Islet precursor cell (in vitro differentiated cells): Measurements from ENCODE around the gene PDE4D.

Experiments
- DNase-seq: peaks from one replicate; pipeline ENCODE4 v3.0.0-alpha.2; 2018

PDE4D gene

DNA sequence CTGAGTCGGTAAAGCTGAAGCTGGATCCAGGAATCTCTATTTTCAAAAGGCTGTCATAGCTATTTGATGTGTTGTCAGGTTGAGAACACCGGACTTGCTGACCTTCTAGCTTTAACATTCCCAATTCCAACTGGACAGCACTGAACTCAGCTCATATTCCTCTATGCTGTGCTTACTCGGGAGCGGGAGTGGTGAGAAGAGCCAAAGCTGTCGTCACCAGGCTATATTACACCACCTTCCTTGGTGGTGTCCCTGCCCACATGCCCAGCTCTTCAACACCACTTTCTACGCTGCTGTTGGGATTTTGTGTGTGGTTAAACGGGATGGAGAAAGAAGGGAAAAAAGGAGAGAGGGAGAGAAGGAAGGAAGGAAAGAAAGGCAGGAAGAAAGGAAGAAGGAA, 657.1 kb downstream of the PDE4D start:
- no peak for DNase-seq

DNA sequence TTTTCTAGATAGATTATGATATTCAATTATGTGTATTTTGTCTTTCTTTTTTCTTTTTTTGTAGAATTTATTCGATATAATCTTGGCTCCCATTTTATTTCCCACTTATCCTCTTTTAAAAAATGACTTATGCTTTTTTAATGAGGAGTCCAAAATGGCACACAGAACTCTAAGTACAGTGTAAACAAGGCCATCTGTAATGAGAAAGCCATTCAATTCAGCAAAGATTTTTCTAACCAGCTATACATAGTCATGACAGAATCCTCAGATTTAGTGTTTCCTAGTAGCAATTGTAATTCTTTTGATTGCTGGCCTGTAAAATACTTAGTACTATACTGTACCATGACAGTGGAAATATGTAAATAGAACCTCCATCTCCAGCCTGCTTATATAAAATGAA, 659.3 kb downstream of the PDE4D start:
- no peak for DNase-seq

DNA sequence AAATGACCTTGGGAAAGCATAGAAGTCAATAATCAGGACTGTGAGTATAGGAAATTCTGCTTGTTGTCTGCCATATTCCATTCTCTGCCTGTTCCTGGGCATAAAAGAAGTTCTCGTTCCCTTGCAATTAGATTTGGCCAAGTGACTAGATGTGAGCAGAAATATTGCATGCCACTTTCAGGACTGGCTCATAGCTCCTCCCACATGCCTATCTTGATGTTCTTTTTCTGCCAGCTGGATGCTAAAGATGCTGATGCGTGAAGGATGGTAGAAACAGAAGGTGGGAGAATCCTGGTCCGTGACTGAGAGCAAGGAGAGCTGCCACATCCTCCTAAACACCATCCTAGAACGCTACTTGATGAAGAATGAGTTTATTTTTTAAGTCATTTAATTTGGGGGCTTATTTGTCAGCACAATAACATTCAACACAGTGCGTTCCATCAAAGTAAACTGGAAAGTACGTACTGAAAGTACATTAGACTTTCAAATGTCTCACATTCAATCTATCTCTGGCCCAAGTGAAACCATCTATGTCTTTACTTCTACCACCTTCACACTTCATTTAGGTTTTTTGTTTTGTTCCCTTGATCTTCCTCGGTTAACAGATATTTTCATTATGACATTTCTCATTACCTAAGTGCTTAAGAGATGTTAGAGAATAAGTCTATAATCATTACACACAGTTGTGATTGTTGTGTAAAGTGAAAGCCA, 662.1 kb downstream of the PDE4D start:
- DNase-seq: no peak

DNA sequence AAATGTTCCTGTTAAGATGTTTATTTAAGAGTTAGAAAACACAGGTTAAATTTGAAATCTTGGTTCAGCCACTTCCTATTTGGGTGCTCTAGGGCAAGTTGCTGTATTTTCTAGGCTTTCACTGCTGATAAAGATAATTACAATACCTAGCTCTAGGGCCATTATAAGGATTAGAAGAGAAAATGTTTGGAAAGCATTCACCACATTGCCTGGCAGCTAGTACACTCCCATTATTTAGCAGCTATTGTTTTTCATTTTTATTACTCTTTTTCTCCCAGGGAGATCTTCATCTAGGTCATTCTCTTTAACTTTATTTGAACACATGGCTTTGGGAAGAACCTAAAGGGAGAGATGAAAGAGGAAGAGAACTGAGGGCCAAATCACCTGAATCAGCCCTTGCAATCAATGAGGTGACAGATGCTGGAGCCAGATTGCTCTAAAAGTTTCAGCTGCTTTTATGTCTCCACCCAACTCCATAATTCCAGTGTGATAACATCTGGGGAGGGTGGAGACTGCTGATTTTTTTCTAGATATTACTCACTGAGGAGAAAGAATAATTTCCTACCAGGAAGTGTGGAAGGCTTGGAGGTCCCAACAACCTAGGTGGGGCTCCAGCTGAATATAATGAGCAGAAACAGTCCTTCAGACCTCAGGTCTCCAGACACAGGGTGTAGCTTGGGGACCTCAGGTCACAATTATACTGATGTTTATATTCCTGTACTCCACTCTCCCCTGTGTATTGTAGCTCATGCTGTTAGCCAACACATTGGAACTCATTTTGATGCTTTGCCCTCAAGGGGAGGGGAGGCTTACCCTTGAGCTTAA, 670.6 kb downstream of the PDE4D start:
- DNase-seq: no peak

DNA sequence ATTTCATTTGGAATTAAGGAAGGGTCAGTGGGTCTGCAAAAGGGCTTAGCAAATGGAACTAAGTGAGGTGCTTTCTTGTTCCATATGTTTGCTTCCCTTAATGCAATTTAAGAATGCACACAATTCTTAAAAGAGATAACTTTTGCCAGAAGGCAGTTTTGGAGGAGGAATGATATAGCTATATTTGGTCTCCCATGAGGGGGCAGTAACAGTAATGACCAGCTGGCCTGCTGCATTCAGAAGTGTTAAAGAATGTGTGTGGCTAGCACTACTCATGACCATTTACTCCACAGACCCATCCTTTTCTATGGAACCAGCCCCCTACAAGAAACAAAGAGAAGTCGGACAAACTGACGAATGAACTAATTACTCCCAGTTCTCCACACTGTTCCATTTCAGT, 671.8 kb downstream of the PDE4D start:
- DNase-seq: no peak

DNA sequence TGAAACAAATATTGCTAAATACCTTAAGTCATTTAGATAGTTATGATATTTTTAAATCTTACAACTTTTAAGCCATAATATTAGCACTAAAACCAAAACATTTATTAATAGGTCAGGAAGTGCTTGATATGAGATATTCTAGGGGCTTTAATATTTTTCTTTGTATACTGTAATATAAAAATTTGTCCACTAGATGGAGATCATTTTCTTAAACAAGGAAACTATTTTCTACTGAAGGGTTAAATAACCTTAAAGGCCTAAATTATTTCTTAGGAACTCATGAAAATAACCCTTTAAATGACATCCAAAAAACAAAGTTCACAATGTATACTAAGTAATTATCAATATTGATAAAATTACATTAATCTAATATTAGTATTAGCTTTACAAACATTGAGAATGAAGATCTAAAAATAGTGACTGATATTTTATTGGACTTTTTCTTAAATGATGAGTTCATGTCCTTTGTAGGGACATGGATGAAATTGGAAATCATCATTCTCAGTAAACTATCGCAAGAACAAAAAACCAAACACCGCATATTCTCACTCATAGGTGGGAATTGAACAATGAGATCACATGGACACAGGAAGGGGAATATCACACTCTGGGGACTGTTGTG, 675.0 kb downstream of the PDE4D start:
- DNase-seq: no peak

DNA sequence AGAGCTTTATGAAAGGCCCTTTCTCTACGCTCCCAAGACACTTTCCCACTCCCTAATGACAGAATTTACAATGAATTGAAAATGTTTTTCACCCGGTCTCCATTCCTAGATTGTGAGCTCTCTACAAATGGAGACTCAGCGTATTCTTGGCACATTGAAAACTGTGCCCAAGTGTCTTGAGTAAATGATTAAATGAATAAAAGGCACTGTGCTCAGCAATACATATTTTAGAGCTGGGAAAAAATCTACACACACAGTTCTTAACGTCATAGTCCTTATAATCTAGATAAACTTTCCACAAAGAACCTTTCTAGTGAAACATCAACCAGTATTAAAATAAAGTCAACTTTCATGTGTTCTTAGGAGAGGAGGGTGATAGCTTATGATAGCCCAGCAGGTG, 676.7 kb downstream of the PDE4D start:
- no peak for DNase-seq

DNA sequence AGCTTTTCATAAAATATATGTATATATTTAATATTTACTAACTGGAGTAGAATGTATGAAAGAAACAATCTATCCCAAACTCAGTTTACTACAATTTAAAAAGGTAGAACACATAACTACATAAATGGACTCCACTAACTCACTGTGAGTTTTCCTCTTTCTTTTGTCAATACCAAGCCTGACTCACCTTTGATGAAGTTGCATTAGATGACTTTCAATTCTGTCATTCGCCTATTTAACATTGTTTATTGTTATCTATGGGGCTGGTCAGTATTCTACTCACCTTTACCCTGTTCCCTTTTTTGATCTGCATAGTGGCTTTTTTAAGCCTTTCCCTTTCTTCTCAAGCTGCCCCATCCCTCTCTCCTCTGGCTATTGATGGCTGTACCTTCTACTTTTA, 680.9 kb downstream of the PDE4D start:
- no peak for DNase-seq

DNA sequence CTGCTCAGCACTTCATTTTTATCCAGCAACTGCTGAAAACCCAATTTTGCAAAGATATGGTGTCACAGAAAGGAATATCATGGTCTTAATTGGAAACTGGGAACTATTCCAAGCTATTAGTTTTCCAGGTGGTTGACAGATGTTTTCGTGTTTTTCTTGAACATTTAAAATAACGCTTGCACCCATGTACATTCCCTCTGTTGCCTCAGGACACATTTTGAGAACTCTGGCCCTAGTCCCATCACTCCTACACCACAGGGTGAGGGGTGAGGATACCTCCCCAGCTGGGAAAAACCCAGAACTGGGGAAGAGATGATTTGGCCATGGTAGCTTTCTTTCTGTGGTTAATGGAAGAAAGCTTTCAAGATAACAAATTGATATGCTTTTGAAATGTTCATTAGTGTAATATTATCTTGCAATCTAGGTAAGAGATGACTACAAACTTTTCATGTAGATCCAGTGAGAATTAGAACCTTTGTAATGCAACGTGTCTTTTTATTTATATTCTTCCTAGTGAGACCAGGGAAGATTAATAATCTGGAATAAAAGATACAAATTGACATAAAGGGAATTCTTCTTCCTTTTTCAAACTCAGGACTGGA, 683.7 kb downstream of the PDE4D start:
- DNase-seq: no peak

DNA sequence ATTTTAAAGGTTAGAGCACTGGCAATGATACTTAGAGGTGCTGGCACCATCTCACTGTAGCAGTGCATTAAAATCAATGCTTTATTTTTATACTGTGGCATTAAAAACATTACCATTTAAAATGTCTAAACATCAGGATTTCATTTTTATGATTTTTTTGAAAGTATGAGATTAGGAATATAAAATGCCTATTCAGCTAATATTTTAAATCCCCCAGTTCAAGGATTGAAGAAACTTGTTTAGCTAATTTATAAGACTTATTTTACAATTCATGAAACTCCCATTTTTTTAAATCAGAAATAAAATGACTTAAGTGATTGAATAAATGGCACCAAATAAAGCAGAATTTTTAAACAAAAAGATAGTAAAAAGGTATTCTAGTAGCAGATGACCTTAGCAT, 685.1 kb downstream of the PDE4D start:
- DNase-seq: no peak

DNA sequence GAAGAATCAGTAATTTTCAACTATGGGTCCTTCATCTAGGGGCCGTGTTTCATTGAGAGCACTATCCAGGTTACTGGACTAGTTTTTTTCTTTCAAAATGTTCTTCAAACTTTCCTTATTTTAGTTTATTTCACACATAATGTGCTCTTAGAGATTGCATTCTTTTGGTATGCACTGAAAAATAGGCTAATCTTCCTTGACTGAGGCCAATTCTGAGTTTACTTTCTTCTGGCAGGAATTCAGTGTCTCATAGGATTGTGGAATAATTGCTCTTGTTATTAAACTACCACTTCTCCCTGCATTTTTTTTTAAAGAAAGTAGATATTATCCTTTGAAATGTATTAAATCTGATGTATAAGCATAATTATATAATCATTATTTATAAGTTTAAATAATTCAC, 686.1 kb downstream of the PDE4D start:
- DNase-seq: no peak

DNA sequence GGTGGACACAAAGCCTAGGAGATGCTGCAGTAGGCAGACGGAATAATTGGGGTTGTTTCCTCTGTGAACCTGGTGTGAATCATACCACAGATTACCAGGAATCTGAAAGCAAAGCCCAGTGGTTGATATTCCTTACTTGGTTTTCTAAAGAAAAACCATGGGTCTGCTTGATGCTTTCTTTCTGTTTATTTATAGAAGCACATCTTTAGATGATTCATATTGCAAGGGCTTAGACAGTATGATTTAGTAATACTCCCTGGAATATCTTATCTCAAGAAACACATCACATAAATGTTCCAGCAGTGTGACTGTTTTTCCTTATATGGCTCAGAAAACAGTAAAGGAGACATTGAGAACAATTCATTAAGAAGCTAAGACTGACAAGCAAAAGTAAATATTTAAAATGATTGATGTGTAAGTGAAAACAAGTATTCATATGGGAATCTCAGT, 687.4 kb downstream of the PDE4D start:
- DNase-seq: no peak

DNA sequence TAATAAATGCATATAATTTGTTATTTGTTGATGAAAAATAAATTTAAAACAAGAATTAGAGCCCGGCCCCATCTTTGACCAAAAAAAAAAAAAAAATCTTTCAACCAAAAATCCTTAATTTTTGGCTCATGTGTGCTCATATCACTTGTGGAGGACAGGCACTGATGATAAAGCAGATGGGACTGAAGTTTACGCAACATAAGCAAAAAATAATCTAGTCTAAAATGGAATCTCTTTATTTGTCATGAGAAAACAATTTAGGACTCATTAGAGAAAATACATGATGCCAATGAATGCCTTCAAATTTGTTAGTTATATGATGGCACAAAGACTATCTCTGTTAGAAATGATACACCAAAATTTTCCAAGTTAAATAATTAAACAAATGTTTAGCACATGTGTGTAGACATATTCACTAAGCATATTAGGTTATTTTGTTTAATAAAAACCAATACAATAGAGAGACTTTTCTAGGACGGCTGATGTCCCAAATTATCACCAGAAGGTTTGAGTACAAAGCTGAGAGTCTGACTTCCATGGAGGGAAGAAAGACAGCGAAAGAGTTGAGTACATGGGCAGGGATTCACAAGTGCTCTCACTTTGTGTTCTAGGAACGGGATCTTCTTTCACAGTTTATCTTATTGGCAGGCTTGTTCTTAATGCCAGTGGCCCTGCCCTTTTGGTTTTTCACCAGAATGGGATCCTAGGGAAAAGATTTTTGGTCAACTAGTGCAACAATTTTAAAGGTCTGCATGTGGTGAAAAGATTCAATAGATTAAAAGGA, 689.2 kb downstream of the PDE4D start:
- no peak for DNase-seq

DNA sequence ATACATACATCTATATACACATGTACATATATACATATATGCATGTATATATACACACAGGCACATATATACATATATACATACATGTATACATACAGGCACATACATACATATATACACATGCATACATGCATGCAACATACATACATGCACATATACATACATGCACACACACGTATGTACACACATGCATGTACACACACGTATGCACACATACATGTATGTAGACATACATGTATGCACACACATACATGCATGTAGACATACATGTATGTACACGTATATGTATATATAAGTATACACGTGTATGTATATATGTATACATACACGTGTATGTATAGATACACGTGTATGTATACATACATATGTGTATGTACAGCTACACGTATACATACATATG, 693.7 kb downstream of the PDE4D start:
- no peak for DNase-seq

DNA sequence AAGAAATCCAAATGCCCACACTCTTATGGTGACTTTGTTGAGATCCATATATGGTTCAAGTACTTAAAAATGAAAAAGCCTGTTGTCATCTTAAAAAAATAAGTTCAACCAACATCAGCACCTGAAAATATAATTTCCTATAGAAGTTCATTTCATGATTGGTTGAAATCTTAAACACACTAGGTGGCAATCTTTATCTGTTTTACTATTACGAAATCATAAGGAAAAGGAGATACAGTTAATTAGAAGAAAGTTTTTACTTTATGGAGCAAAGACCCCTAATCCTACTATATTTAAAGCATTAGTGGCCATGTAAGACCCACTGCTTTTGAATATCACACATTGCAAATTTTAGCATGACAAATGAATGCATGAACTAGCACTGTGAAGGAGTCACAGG, 694.7 kb downstream of the PDE4D start:
- no peak for DNase-seq

DNA sequence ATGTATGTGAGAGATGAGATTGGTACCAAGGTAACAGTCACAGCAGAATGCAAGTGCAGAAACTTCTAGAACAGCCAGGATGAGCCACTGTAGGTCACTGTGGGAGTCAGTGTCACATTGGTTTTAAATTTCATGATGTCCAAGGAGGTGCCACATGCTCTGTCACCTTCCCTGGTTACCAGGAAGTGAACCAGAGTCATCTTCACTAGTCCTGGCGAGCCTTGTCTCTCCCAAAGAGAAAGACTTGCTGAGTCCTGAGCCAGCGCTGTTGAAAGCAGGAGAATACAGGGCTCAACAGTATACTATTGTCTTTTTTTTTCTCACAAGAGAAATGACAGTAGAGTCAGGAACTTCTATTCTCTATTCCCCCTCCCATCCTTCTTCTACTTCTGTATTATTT, 695.2 kb downstream of the PDE4D start:
- DNase-seq: no peak

DNA sequence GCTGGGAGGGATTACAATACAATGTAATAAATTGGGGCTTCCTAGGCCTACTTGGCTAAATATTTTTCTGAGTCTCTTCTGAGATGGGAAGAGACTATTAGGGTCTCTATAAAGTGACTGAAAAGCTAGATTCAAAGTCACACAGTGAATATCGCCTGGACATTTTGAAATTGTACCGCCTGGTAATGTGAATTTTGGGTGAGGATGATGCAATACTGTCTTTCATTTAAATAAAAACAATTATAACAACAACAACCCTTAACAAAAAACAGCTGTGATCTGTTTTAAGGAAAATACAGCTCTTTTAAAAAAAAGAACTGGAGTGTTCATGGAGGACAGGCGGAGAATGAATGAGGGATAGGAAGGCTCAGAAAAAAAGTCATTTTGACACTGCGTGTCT, 695.6 kb downstream of the PDE4D start:
- no peak for DNase-seq

DNA sequence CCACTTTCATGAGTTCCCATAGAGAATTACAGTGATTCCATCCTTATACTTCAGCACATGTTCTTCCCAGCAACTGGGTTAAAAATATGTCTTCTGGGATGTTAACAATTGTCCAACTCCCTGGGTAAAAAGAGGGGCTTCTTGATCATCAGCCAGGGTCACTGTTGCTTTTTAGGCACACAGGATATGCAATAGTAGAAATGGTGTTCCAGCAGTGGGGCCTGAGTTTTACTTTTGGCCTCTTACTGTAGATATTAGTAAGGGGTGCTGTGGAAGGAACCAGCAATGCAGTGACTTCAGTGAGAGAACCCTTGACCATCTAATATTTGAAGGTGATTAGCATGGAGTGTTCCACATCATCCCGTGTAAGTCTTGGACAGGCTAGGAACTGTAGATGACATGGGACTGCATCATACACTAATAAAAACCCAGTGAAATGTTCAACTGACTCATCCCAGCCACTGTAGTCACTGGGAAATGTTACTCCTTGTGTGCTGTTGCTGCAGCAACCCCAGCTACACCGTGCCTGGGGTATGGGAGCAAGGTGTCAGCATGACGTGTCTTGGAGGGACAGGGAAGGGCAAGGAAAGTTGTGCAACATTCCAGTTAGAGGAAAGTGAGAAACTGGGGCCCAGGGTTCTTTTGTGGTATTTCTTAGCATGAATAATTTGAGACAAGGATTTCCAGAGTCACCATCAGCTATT, 699.8 kb downstream of the PDE4D start:
- DNase-seq: peak; percentile 59

DNA sequence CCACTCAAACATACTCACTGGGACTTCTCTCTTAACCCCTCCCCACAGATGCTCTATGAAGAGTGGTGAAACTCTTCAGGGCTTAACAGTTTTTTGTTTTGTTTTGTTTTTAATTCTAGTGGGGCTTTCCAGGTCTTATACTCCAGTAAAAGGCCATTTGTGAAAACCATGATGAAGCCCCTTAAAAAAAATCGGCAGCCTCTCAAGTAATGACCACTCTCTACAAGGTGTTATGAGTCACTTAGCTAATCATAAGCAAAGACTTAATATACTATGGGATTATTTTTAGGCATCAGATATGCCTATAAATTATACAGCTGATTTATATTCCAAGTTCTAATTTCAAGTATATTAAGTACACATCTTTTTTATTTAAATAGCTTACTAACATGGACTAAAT, 702.8 kb downstream of the PDE4D start:
- DNase-seq: no peak

DNA sequence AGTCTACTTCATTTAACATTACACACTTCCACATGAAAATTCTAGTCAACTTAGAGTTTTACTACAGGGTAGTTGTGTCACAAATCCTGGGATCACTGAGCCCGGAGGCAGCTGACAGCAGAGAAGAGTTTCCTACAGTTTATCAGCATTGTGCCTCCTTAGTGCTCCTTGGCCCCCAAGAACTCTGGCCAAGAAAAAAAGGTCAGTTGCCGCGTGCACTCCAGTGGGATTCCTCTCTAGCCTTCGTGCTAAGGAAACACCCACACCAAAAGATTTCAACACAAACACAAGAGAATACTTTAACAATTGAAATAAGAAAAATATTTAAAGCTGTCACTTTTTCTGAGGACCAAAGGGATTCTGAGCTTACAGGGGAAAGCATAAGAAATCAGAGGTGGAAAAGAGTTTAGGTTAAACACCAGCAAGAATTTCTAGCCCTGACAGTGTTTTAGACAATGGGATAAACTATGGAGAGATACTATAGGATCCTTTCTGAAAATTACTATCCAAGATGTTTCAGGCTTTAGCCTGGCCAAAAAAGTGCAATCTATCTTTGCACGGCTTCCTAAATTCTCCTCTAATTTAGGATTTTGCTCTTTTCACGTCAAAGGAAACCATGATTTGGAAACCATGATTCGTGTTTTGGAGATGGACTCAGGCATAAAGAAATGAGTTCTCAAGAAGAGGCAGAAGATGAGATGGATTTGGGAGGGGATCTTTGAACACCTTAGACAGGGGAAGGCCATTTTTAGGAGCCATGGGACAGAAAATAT, 703.9 kb downstream of the PDE4D start:
- no peak for DNase-seq
